ENCODE measurements around the gene PRKCD.
A peak's percentile ranks its signal among the peaks of the same experiment; 100 is the strongest.

PRKCD gene

GRCh38 chr3:53139906-53140846 lies 20.8 kb upstream of the PRKCD start:
- ATAC-seq, result no peak

GRCh38 chr3:53140847-53141845 lies 19.9 kb upstream of the PRKCD start:
- TF ChIP-seq CSRNP3 (CRISPR knock-in tag; IDR thresholded peaks at IDR 0.05) (no peak), ARNTL (CRISPR knock-in tag; IDR thresholded peaks at IDR 0.05; ENCODE audit: borderline replicate concordance, low read depth) (no peak), ZNF70 (CRISPR knock-in tag; IDR thresholded peaks at IDR 0.05) (no peak), ZNF8 (CRISPR knock-in tag; IDR thresholded peaks at IDR 0.05) (no peak), ZC3H10 (CRISPR knock-in tag; IDR thresholded peaks at IDR 0.05) (no peak), CSDC2 (CRISPR knock-in tag; IDR thresholded peaks at IDR 0.05) (no peak), CREB5 (CRISPR knock-in tag; IDR thresholded peaks at IDR 0.05; ENCODE audit: low read depth) (no peak), PATZ1 (CRISPR knock-in tag; IDR thresholded peaks at IDR 0.05; ENCODE audit: borderline replicate concordance) (no peak), POU6F1 (CRISPR knock-in tag; IDR thresholded peaks at IDR 0.05; ENCODE audit: borderline replicate concordance, low read depth) (no peak)
- peak; percentile 75 for ATAC-seq

More at GRCh38 chr3:53139906-53140846, 20.8 kb upstream of the PRKCD start:
- TF ChIP-seq ZFP3 (CRISPR knock-in tag; IDR thresholded peaks at IDR 0.05), result no peak
- TF ChIP-seq CSRNP3 (CRISPR knock-in tag; IDR thresholded peaks at IDR 0.05), result no peak
- TF ChIP-seq TCF4 (CRISPR knock-in tag; IDR thresholded peaks at IDR 0.05; ENCODE audit: borderline replicate concordance), result no peak
- no peak for TF ChIP-seq ARNTL (CRISPR knock-in tag; IDR thresholded peaks at IDR 0.05; ENCODE audit: borderline replicate concordance, low read depth)

- ATAC-seq, result no peak
- TF ChIP-seq CSRNP3 (CRISPR knock-in tag; IDR thresholded peaks at IDR 0.05) (no peak), ISL1 (CRISPR knock-in tag; IDR thresholded peaks at IDR 0.05) (no peak), SNAI2 (CRISPR knock-in tag; IDR thresholded peaks at IDR 0.05) (no peak), BACH2 (CRISPR knock-in tag; IDR thresholded peaks at IDR 0.05; ENCODE audit: borderline replicate concordance) (no peak), ZNF565 (CRISPR knock-in tag; conservative IDR thresholded peaks at IDR 0.05; ENCODE audit: low read depth) (no peak), ZFP30 (CRISPR knock-in tag; IDR thresholded peaks at IDR 0.05) (no peak), POU6F1 (CRISPR knock-in tag; IDR thresholded peaks at IDR 0.05; ENCODE audit: borderline replicate concordance, low read depth) (no peak), ZNF8 (CRISPR knock-in tag; IDR thresholded peaks at IDR 0.05) (no peak), ARNTL (CRISPR knock-in tag; IDR thresholded peaks at IDR 0.05; ENCODE audit: borderline replicate concordance, low read depth) (no peak), PPARA (CRISPR knock-in tag; IDR thresholded peaks at IDR 0.05; ENCODE audit: borderline replicate concordance) (no peak), GLIS3 (CRISPR knock-in tag; IDR thresholded peaks at IDR 0.05) (no peak), PATZ1 (CRISPR knock-in tag; IDR thresholded peaks at IDR 0.05; ENCODE audit: borderline replicate concordance) (no peak), ZNF70 (CRISPR knock-in tag; IDR thresholded peaks at IDR 0.05) (no peak)
Measured at GRCh38 chr3:53142986-53143385, 18.0 kb upstream of the PRKCD start.

Measured in SK-N-SH treated with all-trans-retinoic acid at 6 μM for 48 hours (cell line).